Measurements from ENCODE around the gene PDCD11. TPM values are rescaled to one million over a fixed set of nuclear protein-coding genes. Genes with fewer than 3 reads are reported as not detected.
"Not testable (repeated sequence)": the region's sequence is repeated elsewhere in the genome, so short reads cannot be mapped to it uniquely, and the experiment has no call there.

Gene PDCD11
- total and polyA plus RNA-seq, 2 donors: 20.4 to 28.0 TPM

DNA sequence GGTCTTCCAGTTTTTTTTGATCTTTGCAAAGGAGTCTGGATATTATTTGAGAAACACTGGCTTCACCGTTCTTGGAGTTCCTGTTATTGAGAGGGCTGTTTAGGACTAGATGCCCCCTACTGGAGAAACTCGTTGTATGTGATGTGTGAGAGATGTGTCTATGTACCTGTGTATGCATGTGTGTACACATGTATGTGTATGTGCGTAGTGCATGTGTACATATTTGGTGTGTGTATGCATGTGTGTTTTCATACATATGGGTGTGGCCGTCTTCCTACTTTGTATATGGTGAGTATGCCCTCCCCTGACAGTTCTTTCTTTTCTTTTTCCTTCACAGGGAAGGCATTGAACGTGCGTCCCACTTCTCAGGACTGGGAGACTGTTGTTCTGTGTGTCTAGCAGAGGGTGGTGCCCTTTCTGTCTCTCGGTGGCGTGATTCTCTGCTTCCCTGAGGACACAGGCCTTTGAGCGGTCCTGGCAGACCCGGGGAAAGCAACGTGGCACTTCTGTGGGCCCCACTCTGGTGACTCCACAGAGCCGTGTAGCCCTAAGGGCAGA is 85.6 kb downstream of the PDCD11 start:
- WGBS: 66% methylated on average over 12 of the region's 12 CpGs
- Histone ChIP-seq H3K4me3 (ENCODE audit: low read length in 2 of 2) (no peak overlapping the region), H3K27me3 (ENCODE audit: control insufficient read depth in 2 of 2, insufficient read depth in 1 of 2, low read length in 1 of 2) (no peaks in the 10 kb centered on the region), H3K36me3 (ENCODE audit: control insufficient read depth in 2 of 2, insufficient read depth in 2 of 2, low read length in 1 of 2) (no peaks in the 10 kb centered on the region), H3K27ac (ENCODE audit: low read depth in 1 of 2, low read length in 1 of 2) (no peak overlapping the region), H3K4me1 (ENCODE audit: control insufficient read depth in 2 of 2, insufficient read depth in 2 of 2, low read length in 2 of 2) (no peaks in the 10 kb centered on the region), H3K9me3 (ENCODE audit: control insufficient read depth in 2 of 2, insufficient read depth in 1 of 2, low read length in 1 of 2) (no peaks in the 10 kb centered on the region)
- DNase-seq (ENCODE audit: low read depth in 6 of 9, low spot score in 9 of 9): peak in 4 of 9 donors; percentile 48 to 77 (median 63)

DNA sequence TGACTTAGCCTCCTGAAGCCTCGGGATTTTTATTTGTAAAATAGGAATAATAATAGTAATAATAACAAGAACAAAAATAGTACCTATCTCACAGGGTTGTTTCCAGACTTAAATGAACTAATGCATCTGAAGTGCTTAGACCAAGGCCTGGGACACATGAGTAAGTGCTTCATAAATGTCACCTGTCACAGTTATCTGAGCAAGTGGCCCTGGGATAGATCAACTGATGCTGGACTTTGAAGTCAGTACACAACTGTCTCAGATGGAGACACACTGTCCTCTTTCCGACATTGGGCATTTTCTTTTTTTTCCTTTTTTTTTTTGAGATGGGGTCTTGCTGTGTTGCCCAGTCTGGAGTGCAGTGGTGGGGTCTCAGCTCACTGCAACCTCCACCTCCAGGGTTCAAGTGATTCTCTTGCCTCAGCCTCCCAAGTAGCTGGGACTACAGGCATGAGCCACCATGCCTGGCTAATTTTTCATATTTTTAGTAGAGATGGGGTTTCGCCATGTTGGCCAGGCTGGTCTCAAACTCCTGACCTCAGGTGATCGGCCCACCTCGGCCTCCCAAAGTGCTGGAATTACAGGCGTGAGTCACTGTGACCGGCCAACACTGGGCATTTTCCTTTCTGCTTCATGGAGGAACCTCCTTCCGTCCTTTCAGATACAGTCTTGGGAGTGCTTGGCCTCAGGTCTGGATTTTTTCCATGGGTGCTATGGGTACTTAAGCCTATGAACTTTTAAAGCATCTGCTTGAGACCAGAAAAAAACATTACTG is 90.4 kb downstream of the PDCD11 start:
- 94% methylated on average over 8 of the region's 8 CpGs for WGBS
- H3K9me3 ChIP-seq (ENCODE audit: control insufficient read depth in 2 of 2, insufficient read depth in 1 of 2, low read length in 1 of 2); H3K27me3 ChIP-seq (ENCODE audit: control insufficient read depth in 2 of 2, insufficient read depth in 1 of 2, low read length in 1 of 2); H3K36me3 ChIP-seq (ENCODE audit: control insufficient read depth in 2 of 2, insufficient read depth in 2 of 2, low read length in 1 of 2); H3K4me1 ChIP-seq (ENCODE audit: control insufficient read depth in 2 of 2, insufficient read depth in 2 of 2, low read length in 2 of 2); H3K4me3 ChIP-seq (ENCODE audit: low read length in 2 of 2); DNase-seq (ENCODE audit: low read depth in 6 of 9, low spot score in 9 of 9); H3K27ac ChIP-seq (ENCODE audit: low read depth in 1 of 2, low read length in 1 of 2): not testable (repeated sequence)

DNA sequence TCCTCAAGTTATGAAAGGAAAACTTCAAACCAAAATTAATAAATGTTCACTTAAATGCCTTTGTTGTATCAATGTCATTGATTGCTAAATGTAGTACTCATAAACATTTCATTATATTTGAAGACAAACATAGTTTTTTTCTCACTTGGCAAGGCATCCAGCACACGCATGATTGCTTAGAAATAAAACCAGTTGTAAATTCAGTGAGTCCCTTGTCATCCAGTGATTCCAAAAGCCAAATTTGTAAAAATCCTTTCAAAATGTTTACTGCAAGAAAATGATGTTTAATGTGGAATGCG is 90.9 kb downstream of the PDCD11 start:
- WGBS: 98% methylated on average over 2 of the region's 2 CpGs
- Histone ChIP-seq H3K9me3 (ENCODE audit: control insufficient read depth in 2 of 2, insufficient read depth in 1 of 2, low read length in 1 of 2) (no peaks in the 10 kb centered on the region), H3K27ac (ENCODE audit: low read depth in 1 of 2, low read length in 1 of 2) (no peak overlapping the region), H3K4me1 (ENCODE audit: control insufficient read depth in 2 of 2, insufficient read depth in 2 of 2, low read length in 2 of 2) (peaks cover 2 to 8% of the 10 kb centered on the region in 2 donors), H3K27me3 (ENCODE audit: control insufficient read depth in 2 of 2, insufficient read depth in 1 of 2, low read length in 1 of 2) (peaks cover 0 to 15% of the 10 kb centered on the region in 2 donors), H3K4me3 (ENCODE audit: low read length in 2 of 2) (no peak overlapping the region), H3K36me3 (ENCODE audit: control insufficient read depth in 2 of 2, insufficient read depth in 2 of 2, low read length in 1 of 2) (no peaks in the 10 kb centered on the region)
- no peak for DNase-seq (ENCODE audit: low read depth in 6 of 9, low spot score in 9 of 9)

DNA sequence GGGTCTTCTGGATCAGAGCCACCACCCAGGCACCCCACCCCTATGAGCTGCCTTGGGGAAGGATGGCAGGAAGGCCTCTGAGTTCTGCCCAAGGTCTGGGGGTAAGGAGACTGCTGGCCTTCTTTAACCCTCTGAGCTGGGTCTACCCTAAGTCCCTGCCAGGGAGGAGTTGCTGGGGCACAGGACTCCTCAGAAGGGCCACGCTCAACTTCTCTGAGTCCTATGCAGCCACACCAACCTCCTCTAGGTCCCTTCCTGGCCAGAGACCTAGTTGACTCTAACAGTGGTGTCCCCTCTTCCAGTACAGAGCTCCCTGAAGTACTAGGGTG is 94.5 kb downstream of the PDCD11 start:
- 94% methylated on average over 1 of the region's 1 CpG for WGBS
- no peak for DNase-seq (ENCODE audit: low read depth in 6 of 9, low spot score in 9 of 9)

DNA sequence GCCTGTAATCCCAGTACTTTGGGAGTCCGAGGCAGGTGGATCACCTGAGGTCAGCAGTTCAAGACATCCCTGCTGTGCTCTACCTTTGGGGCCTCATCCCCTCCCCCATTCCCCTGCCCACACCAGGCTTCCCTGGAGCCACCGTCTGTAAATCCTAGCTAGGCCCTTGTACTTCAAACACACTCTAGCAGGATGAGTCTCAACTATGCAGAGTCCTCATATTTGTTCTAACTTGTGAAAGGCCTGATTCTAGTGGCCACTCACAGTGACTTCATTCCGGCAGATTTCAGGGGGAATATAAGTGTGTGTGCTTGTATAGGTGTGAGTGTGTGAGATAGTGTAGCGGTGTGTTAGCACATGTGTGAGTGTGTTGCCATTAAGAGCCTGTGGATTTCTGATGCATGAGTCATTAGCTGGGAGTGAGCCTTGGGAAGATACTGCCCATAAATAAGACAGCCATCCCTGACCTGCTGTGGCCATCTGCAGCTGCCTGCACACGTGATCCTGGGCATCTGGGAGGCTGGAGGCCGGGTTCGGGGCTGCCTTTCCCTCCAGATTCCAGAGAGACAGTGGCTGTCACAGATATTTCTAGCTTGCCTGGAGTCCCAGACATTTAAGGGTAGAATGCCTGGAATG is 95.4 kb downstream of the PDCD11 start:
- WGBS: 95% methylated on average over 7 of the region's 7 CpGs
- no peak for DNase-seq (ENCODE audit: low read depth in 6 of 9, low spot score in 9 of 9)
- H3K9me3 ChIP-seq (ENCODE audit: control insufficient read depth in 2 of 2, insufficient read depth in 1 of 2, low read length in 1 of 2): no peaks in the 10 kb centered on the region
- peaks cover 5 to 20% of the 10 kb centered on the region in 2 donors for H3K4me1 ChIP-seq (ENCODE audit: control insufficient read depth in 2 of 2, insufficient read depth in 2 of 2, low read length in 2 of 2)
- H3K27ac ChIP-seq (ENCODE audit: low read depth in 1 of 2, low read length in 1 of 2): no peak overlapping the region
- no peaks in the 10 kb centered on the region for H3K36me3 ChIP-seq (ENCODE audit: control insufficient read depth in 2 of 2, insufficient read depth in 2 of 2, low read length in 1 of 2)
- H3K27me3 ChIP-seq (ENCODE audit: control insufficient read depth in 2 of 2, insufficient read depth in 1 of 2, low read length in 1 of 2): peaks cover 25 to 58% of the 10 kb centered on the region in 2 donors
- no peak overlapping the region for H3K4me3 ChIP-seq (ENCODE audit: low read length in 2 of 2)

More for the DNA sequence above, 94.5 kb downstream of the PDCD11 start:
- Histone ChIP-seq H3K27ac (ENCODE audit: low read depth in 1 of 2, low read length in 1 of 2) (no peak overlapping the region), H3K36me3 (ENCODE audit: control insufficient read depth in 2 of 2, insufficient read depth in 2 of 2, low read length in 1 of 2) (no peaks in the 10 kb centered on the region), H3K27me3 (ENCODE audit: control insufficient read depth in 2 of 2, insufficient read depth in 1 of 2, low read length in 1 of 2) (peaks cover 25 to 49% of the 10 kb centered on the region in 2 donors), H3K9me3 (ENCODE audit: control insufficient read depth in 2 of 2, insufficient read depth in 1 of 2, low read length in 1 of 2) (no peaks in the 10 kb centered on the region), H3K4me1 (ENCODE audit: control insufficient read depth in 2 of 2, insufficient read depth in 2 of 2, low read length in 2 of 2) (peaks cover 5 to 20% of the 10 kb centered on the region in 2 donors), H3K4me3 (ENCODE audit: low read length in 2 of 2) (no peak overlapping the region)

DNA sequence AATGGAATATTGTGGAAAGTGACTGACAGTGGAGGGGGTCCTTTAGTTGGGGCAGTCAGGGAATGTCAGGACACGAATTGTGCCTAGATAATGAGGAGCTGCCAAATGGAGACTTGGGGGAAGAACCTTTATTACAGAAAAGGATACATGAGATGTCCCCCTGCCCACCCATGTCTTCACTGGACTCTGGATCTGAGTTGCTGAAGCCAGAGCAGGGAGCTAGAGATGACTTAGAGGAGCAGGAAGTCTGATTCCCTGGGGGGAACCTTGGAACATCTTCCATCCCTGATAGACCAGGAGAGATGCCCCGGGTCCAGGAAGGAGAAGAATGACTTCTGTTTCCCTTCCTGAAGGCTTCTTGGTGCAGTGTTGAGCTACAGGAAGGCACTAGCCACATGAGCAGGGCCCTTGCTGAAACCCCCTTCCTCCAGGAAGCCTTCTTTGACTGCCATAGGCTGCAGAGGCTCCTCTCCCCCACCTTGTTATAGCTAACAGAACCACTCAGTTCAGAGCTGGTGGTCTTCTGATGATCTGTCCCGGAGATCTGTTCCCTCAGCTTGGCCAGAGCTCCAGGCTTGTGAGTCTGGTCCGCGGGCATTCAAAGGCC is 96.3 kb downstream of the PDCD11 start:
- no peak for DNase-seq (ENCODE audit: low read depth in 6 of 9, low spot score in 9 of 9)
- WGBS: 81% methylated on average over 5 of the region's 5 CpGs
- H3K27ac ChIP-seq (ENCODE audit: low read depth in 1 of 2, low read length in 1 of 2): no peak overlapping the region
- no peaks in the 10 kb centered on the region for H3K36me3 ChIP-seq (ENCODE audit: control insufficient read depth in 2 of 2, insufficient read depth in 2 of 2, low read length in 1 of 2)
- no peak overlapping the region for H3K4me3 ChIP-seq (ENCODE audit: low read length in 2 of 2)
- peaks cover 25 to 65% of the 10 kb centered on the region in 2 donors for H3K27me3 ChIP-seq (ENCODE audit: control insufficient read depth in 2 of 2, insufficient read depth in 1 of 2, low read length in 1 of 2)
- H3K4me1 ChIP-seq (ENCODE audit: control insufficient read depth in 2 of 2, insufficient read depth in 2 of 2, low read length in 2 of 2): peaks cover 5 to 20% of the 10 kb centered on the region in 2 donors
- no peaks in the 10 kb centered on the region for H3K9me3 ChIP-seq (ENCODE audit: control insufficient read depth in 2 of 2, insufficient read depth in 1 of 2, low read length in 1 of 2)

DNA sequence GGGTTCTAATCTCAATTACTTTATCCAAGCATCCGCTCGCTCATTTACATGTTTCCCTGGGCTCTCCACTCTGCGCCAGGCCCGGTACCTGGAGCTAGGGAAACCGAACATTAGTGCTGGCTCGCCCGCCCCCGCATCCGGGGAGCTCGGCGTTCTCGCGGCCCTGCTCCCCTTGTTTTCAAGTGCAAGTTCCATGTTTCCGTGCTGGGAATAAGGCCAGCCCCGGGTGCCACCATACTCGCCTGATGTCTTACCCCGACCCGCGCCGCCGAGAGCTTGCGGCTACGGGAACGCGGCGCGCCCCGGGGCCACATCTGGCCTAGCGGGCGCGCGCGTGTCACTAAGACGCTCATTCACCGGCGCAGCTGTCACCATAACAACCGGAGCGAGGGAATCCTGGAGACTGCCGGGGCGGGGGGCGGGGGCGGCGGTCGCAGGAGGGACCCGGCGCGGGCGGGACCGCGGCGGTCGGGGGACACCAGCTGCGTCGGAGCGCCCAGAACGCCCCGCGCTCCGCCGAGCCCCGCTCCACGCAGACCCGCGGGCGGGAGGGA is 97.0 kb downstream of the PDCD11 start, which contains the start of gene NEURL1:
Gene NEURL1 (plus strand): TSS at position 344 of the 554 bp plus-strand sequence. CDS start 683 bp downstream, outside the sequence.
- peak in 3 of 9 donors; percentile 41 to 72 (median 42) for DNase-seq (ENCODE audit: low read depth in 6 of 9, low spot score in 9 of 9)
- peaks cover 25 to 66% of the 10 kb centered on the region in 2 donors for H3K27me3 ChIP-seq (ENCODE audit: control insufficient read depth in 2 of 2, insufficient read depth in 1 of 2, low read length in 1 of 2)
- peak within 1 kb of the TSS; percentile 20 to 53 for H3K4me3 ChIP-seq (ENCODE audit: low read length in 2 of 2)
- H3K27ac ChIP-seq (ENCODE audit: low read depth in 1 of 2, low read length in 1 of 2): no peak within 1 kb of the TSS
- WGBS: 5% methylated on average over 65 of the region's 65 CpGs
- no peaks in the 10 kb centered on the region for H3K9me3 ChIP-seq (ENCODE audit: control insufficient read depth in 2 of 2, insufficient read depth in 1 of 2, low read length in 1 of 2)
- peaks cover 5 to 20% of the 10 kb centered on the region in 2 donors for H3K4me1 ChIP-seq (ENCODE audit: control insufficient read depth in 2 of 2, insufficient read depth in 2 of 2, low read length in 2 of 2)
- H3K36me3 ChIP-seq (ENCODE audit: control insufficient read depth in 2 of 2, insufficient read depth in 2 of 2, low read length in 1 of 2): no peaks in the 10 kb centered on the region

DNA sequence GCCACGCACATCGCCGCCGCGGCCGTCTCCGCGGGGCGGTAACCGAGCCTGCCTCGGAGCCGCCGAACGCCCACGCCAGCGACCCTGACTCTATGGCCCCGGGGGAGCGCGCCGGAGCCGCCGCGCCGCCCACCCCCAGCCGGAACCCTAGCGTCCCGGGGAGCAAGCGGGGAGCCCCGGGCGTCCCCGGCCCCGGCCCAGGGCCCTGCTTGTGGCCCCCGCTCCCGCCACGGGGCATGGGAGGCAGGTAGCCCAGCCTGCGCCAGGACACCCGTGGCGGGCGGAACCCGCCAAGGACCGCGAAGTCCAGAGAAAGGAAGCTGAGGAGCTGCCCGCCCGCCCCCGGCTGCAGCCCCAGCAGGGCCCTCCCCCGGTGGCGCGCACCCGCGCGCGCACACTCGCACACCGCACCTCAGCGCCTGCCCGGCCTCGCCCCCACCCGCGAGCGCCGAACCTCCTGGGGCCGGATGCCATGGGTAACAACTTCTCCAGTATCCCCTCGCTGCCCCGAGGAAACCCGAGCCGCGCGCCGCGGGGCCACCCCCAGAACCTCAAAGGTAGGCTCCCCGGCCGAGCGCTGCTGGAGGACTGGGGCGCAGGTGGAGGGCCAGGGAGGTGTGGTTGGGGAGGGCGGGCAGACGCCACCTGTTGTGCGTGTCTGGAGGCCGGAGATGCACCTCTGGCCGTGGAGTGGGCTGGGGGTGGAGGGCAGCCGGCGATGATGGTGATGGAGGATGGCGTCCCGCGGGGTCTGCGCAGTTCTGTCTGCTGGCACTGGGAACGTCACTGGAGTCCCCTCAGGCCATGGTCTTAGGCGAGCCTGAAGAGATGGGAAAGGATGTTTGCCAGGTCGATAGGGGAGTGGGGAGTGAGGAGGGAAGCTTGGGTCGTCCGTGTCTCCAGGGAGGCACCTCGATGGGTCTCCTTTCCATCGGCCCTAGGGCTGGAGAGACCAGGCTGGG is 97.8 kb downstream of the PDCD11 start:
- H3K27me3 ChIP-seq (ENCODE audit: control insufficient read depth in 2 of 2, insufficient read depth in 1 of 2, low read length in 1 of 2): peaks cover 25 to 66% of the 10 kb centered on the region in 2 donors

More for the DNA sequence above, 97.8 kb downstream of the PDCD11 start:
- Histone ChIP-seq H3K36me3 (ENCODE audit: control insufficient read depth in 2 of 2, insufficient read depth in 2 of 2, low read length in 1 of 2) (no peaks in the 10 kb centered on the region), H3K4me3 (ENCODE audit: low read length in 2 of 2) (peak overlapping the region in 1 of 2 donors; percentile 53), H3K27ac (ENCODE audit: low read depth in 1 of 2, low read length in 1 of 2) (no peak overlapping the region), H3K4me1 (ENCODE audit: control insufficient read depth in 2 of 2, insufficient read depth in 2 of 2, low read length in 2 of 2) (peaks cover 5 to 20% of the 10 kb centered on the region in 2 donors), H3K9me3 (ENCODE audit: control insufficient read depth in 2 of 2, insufficient read depth in 1 of 2, low read length in 1 of 2) (no peaks in the 10 kb centered on the region)
- DNase-seq (ENCODE audit: low read depth in 6 of 9, low spot score in 9 of 9): peak in 1 of 9 donors; percentile 24
- 2% methylated on average over 92 of the region's 92 CpGs for WGBS
